KMS-11 (cell line): Measurements from ENCODE around the gene MPP4.

Experiments used
- H2AFZ ChIP-seq: fragments of 200-600 bp; sonication (generic); 2 replicates; pipeline ENCODE4 v1.6.1; 2016; ENCODE audit warnings: antibody characterized with exemption, mixed run types, low read depth
- H3K27ac ChIP-seq: fragments of 200-600 bp; sonication (generic); 2 replicates; pipeline ENCODE4 v1.6.1; 2016; ENCODE audit warnings: mild to moderate bottlenecking, mixed run types
- H3K27me3 ChIP-seq: fragments of 200-600 bp; sonication (generic); 2 replicates; pipeline ENCODE4 v1.6.1; 2017; ENCODE audit warnings: mild to moderate bottlenecking, low read depth, mixed run types, moderate library complexity; ENCODE audit not compliant: insufficient read depth
- H3K36me3 ChIP-seq: fragments of 200-600 bp; sonication (generic); 2 replicates; pipeline ENCODE4 v1.6.1; 2017; ENCODE audit warnings: mild to moderate bottlenecking, mixed run types; ENCODE audit not compliant: insufficient read depth
- H3K4me1 ChIP-seq: fragments of 200-600 bp; sonication (generic); 2 replicates; pipeline ENCODE4 v1.6.1; 2016; ENCODE audit warnings: mild to moderate bottlenecking, low read depth, mixed run types; ENCODE audit not compliant: poor library complexity, severe bottlenecking
- H3K4me2 ChIP-seq: fragments of 200-600 bp; sonication (generic); 2 replicates; pipeline ENCODE4 v1.7.0; 2016; ENCODE audit warnings: mild to moderate bottlenecking, mixed run types
- H3K4me3 ChIP-seq: fragments of 200-600 bp; sonication (generic); IDR thresholded peaks from 2 replicates; pipeline ENCODE4 v1.6.1; 2017; ENCODE audit warnings: low read depth, low read length, mixed read lengths; ENCODE audit not compliant: insufficient read depth
- H3K79me2 ChIP-seq: fragments of 200-600 bp; sonication (generic); 2 replicates; pipeline ENCODE4 v1.6.1; 2016; ENCODE audit warnings: low read depth, mixed run types; ENCODE audit not compliant: insufficient read depth
- H3K9ac ChIP-seq: fragments of 200-600 bp; sonication (generic); 2 replicates; pipeline ENCODE4 v1.6.1; 2016; ENCODE audit warnings: mild to moderate bottlenecking, mixed run types
- H4K20me1 ChIP-seq: fragments of 200-600 bp; sonication (generic); 2 replicates; pipeline ENCODE4 v1.6.1; 2016; ENCODE audit warnings: mild to moderate bottlenecking, mixed run types; ENCODE audit not compliant: insufficient read depth
- TF ChIP-seq, protein P1 (sequence below): fragments of 200-600 bp; sonication (generic); conservative IDR thresholded peaks from 2 replicates; pipeline ENCODE4 v1.6.1; 2017; ENCODE audit warnings: low read depth, mild to moderate bottlenecking, antibody characterized with exemption, low read length, moderate library complexity, mixed read lengths

The MPP4 gene

DNA sequence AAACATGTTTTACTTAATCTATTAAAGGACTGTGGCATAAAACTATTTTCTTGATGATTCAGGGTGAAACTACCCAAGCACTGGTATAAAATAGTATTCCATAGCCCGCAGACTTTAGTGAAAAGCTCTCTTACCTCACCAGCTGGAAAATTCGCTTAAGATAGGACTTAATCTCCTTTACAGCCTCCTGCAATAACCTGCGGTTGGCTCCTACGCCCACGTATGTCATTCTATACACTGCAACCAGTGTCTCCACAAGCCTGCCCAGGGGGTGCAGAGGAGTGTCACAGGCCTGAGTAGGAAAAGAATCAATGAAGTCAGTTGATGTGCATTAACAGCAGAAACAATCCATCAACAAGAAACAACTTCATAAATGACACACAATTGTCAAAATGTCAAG is 11.3 kb upstream of the MPP4 start:
- Histone ChIP-seq H3K9ac (no peak overlapping the region), H3K27me3 (no peaks in the 10 kb centered on the region), H3K4me3 (no peak overlapping the region), H2AFZ (no peak overlapping the region), H3K36me3 (no peaks in the 10 kb centered on the region), H3K27ac (no peak overlapping the region), H3K4me2 (no peak overlapping the region), H3K79me2 (no peaks in the 10 kb centered on the region), H4K20me1 (no peaks in the 10 kb centered on the region), H3K4me1 (no peaks in the 10 kb centered on the region)
- TF ChIP-seq, protein P1, sequence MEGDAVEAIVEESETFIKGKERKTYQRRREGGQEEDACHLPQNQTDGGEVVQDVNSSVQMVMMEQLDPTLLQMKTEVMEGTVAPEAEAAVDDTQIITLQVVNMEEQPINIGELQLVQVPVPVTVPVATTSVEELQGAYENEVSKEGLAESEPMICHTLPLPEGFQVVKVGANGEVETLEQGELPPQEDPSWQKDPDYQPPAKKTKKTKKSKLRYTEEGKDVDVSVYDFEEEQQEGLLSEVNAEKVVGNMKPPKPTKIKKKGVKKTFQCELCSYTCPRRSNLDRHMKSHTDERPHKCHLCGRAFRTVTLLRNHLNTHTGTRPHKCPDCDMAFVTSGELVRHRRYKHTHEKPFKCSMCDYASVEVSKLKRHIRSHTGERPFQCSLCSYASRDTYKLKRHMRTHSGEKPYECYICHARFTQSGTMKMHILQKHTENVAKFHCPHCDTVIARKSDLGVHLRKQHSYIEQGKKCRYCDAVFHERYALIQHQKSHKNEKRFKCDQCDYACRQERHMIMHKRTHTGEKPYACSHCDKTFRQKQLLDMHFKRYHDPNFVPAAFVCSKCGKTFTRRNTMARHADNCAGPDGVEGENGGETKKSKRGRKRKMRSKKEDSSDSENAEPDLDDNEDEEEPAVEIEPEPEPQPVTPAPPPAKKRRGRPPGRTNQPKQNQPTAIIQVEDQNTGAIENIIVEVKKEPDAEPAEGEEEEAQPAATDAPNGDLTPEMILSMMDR = no peak

DNA sequence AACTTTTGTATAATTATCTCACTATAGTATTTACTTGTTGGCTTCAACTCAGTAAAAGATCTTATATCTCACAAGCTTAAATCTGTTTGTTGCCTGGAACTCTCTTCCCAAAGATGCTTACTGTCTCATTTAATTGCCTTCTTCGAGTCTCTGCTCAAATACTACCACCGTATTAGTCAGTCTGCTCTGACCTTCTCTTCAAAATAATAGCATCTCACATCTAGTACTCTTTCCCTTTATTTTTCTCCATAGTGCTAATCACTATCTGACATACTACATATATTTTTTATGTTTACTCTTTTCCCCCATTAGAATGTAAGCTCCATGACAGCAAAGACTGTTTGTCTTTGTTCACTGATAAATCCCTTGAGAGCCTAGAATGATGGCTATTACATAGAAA is 10.6 kb upstream of the MPP4 start:
- Histone ChIP-seq H4K20me1 (no peaks in the 10 kb centered on the region), H3K4me1 (no peaks in the 10 kb centered on the region), H3K4me2 (no peak overlapping the region), H3K27ac (no peak overlapping the region), H3K79me2 (no peaks in the 10 kb centered on the region), H3K4me3 (no peak overlapping the region), H3K9ac (no peak overlapping the region), H3K27me3 (no peaks in the 10 kb centered on the region), H3K36me3 (no peaks in the 10 kb centered on the region), H2AFZ (no peak overlapping the region)
- TF ChIP-seq, protein P1 = no peak

- no peaks in the 10 kb centered on the region for H4K20me1 ChIP-seq
- no peaks in the 10 kb centered on the region for H3K79me2 ChIP-seq
- no peaks in the 10 kb centered on the region for H3K36me3 ChIP-seq
- H2AFZ ChIP-seq = no peak overlapping the region
- TF ChIP-seq, protein P1 = no peak
- no peaks in the 10 kb centered on the region for H3K27me3 ChIP-seq
- H3K4me3 ChIP-seq = no peak overlapping the region
- H3K27ac ChIP-seq = no peak overlapping the region
- H3K9ac ChIP-seq = no peak overlapping the region
- no peaks in the 10 kb centered on the region for H3K4me1 ChIP-seq
- no peak overlapping the region for H3K4me2 ChIP-seq
These were observed 9.3 kb upstream of the MPP4 start for GRCh38 chr2:201707753-201708152.

- TF ChIP-seq, protein P1 = no peak
- Histone ChIP-seq H3K4me3 (no peak overlapping the region), H2AFZ (no peak overlapping the region), H3K36me3 (no peaks in the 10 kb centered on the region), H3K79me2 (no peaks in the 10 kb centered on the region), H3K4me1 (no peaks in the 10 kb centered on the region), H3K9ac (no peak overlapping the region), H3K27ac (no peak overlapping the region), H4K20me1 (no peaks in the 10 kb centered on the region), H3K4me2 (no peak overlapping the region), H3K27me3 (no peaks in the 10 kb centered on the region)
These were observed 8.7 kb upstream of the MPP4 start for GRCh38 chr2:201707142-201707541.
